HUDEP-2 (cell line): ENCODE results near the gene DTNB.

Experiments used
- DNase-seq, 76 experiments: peaks; one replicate each; lab custom pipeline; 2025; ENCODE audit not compliant: unreplicated experiment in 76 of 76; lab: John Stamatoyannopoulos, UW

Gene DTNB

DNA sequence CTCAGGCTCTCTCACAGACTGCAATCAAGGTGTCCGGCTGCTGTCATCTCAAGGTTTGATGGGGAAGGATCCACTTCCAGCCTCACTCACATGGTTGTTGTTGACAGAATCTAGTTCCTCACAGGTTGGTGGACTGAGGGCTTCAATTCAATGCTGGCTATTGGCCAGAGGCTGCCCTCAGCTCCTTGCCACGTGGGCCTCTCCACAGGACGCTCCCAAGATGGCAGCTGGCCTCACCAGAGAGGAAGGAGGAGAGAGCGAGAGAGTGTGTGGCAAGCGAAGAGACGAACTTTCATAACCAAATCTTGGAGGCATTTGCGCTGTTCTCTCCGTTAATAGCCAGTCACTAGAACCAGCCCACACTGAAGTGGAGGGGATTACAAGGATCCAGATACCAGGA lies 318.1 kb downstream of the DTNB start:
- DNase-seq: no peak

DNA sequence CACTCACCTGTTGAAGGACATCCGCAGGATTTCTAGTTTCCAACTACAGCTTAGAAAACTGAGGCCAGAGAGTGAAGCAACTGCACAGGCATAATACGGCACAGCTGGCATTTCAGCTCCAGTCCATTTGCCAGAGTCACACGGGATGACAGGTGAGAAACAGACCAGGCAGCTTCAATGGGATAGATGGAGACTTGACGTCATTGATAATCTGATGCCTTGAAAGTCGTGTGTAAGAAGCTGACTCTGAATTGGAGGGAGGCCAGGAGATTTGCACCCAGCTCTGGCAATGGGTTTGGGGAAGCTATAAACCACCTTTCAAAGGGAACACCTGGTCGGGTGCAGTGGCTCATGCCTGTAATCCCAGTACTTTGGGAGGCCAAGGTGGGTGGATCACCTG lies 319.3 kb downstream of the DTNB start:
- no peak for DNase-seq

DNA sequence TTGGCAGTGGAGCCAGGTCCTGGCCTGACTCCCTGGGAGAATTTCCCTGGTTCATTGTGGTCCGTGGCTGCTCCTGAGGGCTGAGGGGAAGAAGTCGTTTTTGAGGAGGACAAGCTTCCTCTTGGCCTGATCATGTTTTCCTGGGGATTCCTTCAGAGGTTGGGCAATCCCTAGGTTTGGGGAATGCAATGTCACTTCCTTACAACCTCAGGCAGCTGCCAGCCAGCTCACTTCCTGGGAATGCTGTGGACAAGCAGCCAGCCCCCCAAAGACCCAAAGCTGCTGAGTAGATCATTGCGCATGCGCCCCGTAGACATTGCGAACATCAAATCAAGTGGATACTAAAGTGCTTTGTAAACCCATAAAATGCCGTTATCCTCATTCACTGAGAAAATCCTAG lies 324.0 kb downstream of the DTNB start:
- DNase-seq: no peak

DNA sequence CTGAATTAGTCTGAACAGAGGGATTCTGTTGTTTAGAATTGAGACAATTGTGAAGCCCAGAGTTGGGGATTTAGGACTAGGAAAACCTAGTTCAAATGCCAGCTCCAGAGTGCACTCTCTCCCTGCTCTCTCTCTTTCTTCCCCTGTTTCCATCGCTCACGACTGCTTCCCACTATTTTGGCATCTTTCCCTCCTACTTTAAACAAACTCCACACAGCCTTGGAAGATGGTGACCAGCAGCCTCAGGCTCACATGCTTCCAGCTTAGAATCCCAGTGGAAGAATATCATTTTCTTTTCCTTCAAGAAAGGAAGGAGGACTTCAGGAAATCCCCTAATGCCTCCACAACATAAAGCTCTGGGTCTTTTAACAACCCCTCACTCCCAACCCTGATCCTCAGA lies 325.5 kb downstream of the DTNB start:
- no peak for DNase-seq

DNA sequence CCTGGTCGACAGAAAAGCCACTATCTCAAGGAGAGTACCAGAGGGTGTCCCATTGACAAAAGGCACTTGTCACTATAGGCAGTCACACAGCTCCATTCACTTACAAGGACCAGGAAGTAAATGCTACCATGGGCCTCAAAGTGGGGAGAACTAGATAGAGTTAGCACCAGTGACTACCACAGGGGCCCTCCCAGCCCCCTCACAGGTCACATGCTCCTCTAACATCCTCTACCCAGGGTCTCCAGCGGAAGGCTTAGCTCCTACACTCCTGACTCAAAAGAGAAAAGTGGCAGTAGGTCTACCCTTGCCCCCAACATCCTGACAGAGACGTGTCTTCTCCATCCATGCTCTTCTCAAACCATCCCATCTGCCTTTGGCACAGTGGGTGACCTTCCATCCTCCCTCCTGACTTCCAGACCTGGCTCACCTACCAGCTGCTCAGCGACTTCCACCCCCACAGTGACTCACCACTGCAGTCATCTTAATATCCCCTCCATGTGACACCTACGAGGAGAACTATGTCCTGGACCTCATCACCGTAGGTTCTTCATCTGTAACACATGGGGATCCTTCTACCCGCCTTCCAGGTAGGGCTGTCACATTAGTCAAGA lies 326.1 kb downstream of the DTNB start:
- no peak for DNase-seq

DNA sequence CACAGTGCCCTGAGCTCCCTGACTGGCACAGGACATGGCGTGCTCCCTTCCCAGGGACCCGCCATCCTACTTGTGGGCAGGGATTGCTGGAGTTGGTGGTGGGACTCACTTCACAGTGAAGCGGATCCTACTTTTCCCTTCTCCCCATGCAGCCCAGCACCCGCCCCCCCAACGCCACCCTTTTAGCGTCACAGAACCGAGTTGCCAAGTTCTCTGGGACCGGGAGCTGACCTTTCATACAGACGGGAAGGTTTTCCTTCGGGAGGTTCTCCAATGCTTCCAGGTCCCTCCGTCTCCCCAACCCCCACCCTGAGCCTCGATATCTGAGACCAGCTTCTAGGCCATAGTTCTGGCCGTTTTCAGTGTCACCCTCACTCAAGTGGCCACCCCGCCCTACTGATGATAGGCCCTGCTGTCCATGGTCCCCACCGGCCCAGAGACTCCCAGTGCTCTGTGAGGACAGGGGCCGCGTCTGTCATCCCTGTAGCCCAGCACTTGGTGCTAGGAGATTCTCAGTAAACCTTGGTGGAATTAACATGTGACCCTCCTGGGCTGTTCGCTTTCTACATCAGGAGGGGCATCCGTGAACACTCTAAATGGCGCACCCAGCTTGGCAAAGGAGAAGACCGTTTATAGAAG lies 330.1 kb downstream of the DTNB start:
- no peak for DNase-seq

- DNase-seq: peak in 67 of 76 experiments; percentile 4 to 74 (median 47)
Measured at GRCh38 chr2:25342372-25343186, 330.8 kb downstream of the DTNB start.

- peak in 56 of 76 experiments; percentile 2 to 67 (median 42) for DNase-seq
Measured at GRCh38 chr2:25341753-25342371, 331.5 kb downstream of the DTNB start, which contains the start of gene DNMT3A. Gene DNMT3A (minus strand): TSS chr2:25341925. CDS start chr2:25313984, 27,941 bp downstream.

- peak in 1 of 76 experiments; percentile 23 for DNase-seq
Measured at GRCh38 chr2:25341011-25341727, 332.2 kb downstream of the DTNB start.

DNA sequence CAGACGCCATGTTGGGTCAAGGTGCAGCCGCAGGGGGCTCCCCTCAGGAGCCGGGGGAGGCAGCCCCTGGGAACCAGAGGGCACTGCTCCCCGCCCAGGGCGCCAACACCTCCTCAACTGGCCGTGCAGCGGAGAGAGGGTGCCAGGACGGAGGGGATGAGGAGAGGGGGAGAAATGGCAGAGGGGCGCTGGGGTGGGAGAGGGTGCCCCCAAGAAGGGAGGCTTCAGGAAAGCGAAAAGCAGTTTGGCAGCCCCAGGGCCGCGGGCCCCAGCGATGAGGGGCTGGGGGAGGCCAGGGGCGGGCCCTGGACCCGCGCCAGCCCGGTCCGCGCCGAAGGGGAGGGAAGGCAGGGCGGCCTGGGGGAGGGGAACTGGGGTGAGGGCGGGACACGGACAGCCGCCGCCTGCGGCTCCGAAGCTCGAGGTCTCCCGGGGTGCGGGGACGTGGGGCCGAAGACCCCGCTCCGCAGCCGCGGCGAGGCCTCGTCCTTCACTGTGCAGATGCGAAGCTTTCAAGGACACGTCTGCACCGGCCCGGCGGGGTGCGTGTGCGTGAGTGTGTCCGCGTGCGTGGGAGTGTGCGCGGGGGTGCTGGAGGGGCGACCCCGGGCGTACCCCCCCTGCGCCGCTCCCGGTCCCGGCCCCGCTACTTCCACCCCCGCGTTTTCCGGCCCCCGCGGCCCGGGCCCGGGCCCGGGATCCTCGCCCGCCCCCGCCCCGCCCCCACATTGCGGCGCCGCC lies 333.0 kb downstream of the DTNB start:
- peak in 8 of 76 experiments; percentile 3 to 38 (median 20) for DNase-seq

DNA sequence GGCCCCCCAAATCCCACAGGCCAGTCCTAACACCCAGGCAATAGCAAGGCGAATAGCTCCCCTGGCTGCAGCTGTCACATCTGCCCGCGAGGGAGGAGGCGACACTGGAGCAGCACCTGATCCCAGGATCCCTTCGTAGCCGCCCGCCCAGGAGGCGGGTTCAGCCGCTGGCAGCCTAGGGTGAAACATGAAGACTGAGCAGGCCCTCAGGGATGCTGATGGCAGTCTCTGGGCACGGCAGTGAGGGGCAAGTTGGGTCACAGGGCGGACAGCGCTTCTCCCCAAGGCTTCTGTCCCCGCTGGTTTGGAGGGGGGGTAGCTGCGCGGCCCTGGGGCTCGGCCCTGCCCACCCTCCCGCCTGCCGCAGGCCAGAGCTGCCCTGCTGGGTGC lies 333.6 kb downstream of the DTNB start:
- no peak for DNase-seq

DNA sequence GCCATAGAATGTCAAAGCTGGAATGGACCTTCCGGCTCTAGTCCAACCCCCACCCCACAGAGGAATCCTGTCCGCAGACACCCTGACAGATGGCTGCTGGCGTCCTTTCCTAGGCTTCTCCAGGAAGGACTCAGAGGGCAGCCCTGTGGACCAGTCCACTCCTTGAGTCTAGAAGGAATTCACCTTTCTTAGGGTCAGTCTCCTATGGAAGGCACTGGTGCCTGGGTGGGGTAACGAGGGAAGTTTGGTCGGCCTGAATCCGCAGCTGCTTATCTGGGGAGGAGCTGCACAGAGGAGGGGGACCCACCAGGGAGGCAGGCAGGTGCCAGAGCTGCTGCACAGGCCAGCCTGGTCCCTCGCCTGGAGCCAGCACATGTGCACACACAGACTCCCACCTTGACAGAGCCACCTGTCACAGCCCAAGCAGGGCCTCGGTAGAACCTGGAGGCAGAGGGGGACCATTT lies 334.1 kb downstream of the DTNB start:
- DNase-seq: no peak

GRCh38 chr2:25338401-25338800 lies 335.0 kb downstream of the DTNB start:
- no peak for DNase-seq

DNA sequence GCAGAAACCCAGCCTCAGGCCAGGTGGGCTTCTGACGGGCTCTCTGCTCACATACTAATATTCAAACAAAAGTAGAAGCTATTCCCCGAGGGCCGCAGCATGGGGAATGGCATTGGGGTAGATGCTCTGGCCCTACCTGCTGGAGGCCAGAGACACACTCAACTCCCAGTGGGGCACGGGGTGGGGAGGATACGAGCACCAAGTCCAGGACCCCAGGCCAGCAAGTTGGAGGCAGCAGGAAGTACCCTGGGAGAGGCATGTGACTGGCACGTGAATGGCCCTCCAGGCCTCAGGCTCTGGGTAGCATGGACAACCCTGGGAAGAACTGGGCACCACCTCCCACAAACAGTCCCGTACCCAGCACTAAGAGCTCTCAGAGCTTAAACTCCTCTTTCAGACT lies 335.5 kb downstream of the DTNB start:
- DNase-seq: no peak

- DNase-seq: no peak
Measured at GRCh38 chr2:25337276-25337675, 336.1 kb downstream of the DTNB start.

GRCh38 chr2:25336383-25336841 lies 337.0 kb downstream of the DTNB start:
- DNase-seq: no peak

- DNase-seq: no peak
Measured at GRCh38 chr2:25335971-25336370, 337.4 kb downstream of the DTNB start.

DNA sequence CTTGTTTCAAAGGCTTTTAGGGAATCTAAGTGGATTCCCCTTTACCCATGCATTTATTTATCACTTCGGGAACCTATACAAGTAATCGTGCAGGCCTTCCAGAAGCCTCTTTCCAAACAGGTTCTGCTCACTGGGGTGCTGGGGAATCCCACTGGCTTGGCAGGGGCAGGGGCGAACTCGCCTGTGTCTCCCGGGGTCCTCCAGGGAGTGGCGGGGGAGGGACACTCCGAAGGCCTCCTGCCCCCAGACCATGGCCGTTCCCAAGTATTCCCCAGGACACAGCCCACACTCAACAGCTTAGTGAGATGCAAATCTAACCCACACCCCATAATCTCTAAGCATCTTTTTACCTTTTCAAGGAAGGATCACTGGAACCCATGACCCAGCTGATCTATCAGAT lies 338.2 kb downstream of the DTNB start:
- DNase-seq: no peak

GRCh38 chr2:25334482-25334881 lies 338.9 kb downstream of the DTNB start:
- DNase-seq: no peak

DNA sequence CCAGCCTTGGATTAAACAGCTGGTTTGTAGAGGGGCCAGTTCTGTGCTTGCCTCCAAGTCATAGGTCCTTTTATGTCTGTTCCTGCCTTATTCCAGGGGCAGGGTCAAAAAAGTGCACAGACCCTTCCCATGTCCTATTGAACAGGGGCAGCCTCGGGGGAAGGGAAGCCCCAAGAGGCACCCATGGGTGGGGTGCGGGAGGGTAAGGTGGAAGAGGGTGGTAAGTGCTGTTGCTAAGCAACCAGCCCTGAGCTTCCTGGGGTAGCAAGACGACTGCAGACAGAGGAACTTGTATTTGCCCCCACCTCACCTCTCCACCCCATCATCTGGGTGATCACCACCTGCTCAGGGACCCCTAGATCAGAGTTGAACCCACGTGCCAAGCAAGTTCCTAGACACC lies 339.4 kb downstream of the DTNB start:
- DNase-seq: no peak
